ENCODE measurements around the gene CFAP99.

Gene CFAP99

GRCh38 chr4:2390784-2391421, 27.9 kb upstream of the CFAP99 start:
- no peaks in the 10 kb centered on the region for H3K79me2 ChIP-seq (ENCODE audit: insufficient read depth, low read length)
- H3K9ac ChIP-seq (ENCODE audit: low read depth, low read length, poor library complexity, severe bottlenecking): no peak overlapping the region
- no peak overlapping the region for H3K4me2 ChIP-seq (ENCODE audit: low read depth, low read length, poor library complexity, severe bottlenecking)
- TF ChIP-seq, protein P1, sequence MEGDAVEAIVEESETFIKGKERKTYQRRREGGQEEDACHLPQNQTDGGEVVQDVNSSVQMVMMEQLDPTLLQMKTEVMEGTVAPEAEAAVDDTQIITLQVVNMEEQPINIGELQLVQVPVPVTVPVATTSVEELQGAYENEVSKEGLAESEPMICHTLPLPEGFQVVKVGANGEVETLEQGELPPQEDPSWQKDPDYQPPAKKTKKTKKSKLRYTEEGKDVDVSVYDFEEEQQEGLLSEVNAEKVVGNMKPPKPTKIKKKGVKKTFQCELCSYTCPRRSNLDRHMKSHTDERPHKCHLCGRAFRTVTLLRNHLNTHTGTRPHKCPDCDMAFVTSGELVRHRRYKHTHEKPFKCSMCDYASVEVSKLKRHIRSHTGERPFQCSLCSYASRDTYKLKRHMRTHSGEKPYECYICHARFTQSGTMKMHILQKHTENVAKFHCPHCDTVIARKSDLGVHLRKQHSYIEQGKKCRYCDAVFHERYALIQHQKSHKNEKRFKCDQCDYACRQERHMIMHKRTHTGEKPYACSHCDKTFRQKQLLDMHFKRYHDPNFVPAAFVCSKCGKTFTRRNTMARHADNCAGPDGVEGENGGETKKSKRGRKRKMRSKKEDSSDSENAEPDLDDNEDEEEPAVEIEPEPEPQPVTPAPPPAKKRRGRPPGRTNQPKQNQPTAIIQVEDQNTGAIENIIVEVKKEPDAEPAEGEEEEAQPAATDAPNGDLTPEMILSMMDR (conservative IDR thresholded peaks at IDR 0.05; ENCODE audit: low read length): no peak
- TF ChIP-seq EZH2phosphoT487 (IDR thresholded peaks at IDR 0.05; ENCODE audit: borderline replicate concordance): no peak
- no peak overlapping the region for H3K4me3 ChIP-seq (ENCODE audit: low read length, poor library complexity, severe bottlenecking)
- H3K9me3 ChIP-seq (ENCODE audit: insufficient read depth, low read depth, low read length): no peaks in the 10 kb centered on the region
- H4K20me1 ChIP-seq (ENCODE audit: insufficient read depth, low read length, poor library complexity, severe bottlenecking): no peaks in the 10 kb centered on the region
- no peak overlapping the region for H2AFZ ChIP-seq (ENCODE audit: low read length)
- no peaks in the 10 kb centered on the region for H3K9me2 ChIP-seq (replicated peaks; ENCODE audit: low read depth, low read length)
- H3F3A ChIP-seq (ENCODE audit: low read depth): no peaks in the 10 kb centered on the region
- no peaks in the 10 kb centered on the region for H3K36me3 ChIP-seq (ENCODE audit: insufficient read depth, low read length)
- peaks cover 22% of the 10 kb centered on the region for H3K4me1 ChIP-seq (ENCODE audit: insufficient read depth, low read length, poor library complexity, severe bottlenecking)
- no peaks in the 10 kb centered on the region for H3K27me3 ChIP-seq (ENCODE audit: insufficient read depth, low read length, poor library complexity, severe bottlenecking)

GRCh38 chr4:2393353-2394270, 25.1 kb upstream of the CFAP99 start:
- Histone ChIP-seq H3K36me3 (ENCODE audit: insufficient read depth, low read length) (no peaks in the 10 kb centered on the region), H3K9me3 (ENCODE audit: insufficient read depth, low read depth, low read length) (no peaks in the 10 kb centered on the region), H3K79me2 (ENCODE audit: insufficient read depth, low read length) (no peaks in the 10 kb centered on the region), H3K9ac (ENCODE audit: low read depth, low read length, poor library complexity, severe bottlenecking) (no peak overlapping the region), H2AFZ (ENCODE audit: low read length) (no peak overlapping the region), H3F3A (ENCODE audit: low read depth) (no peaks in the 10 kb centered on the region), H3K4me3 (ENCODE audit: low read length, poor library complexity, severe bottlenecking) (no peak overlapping the region), H4K20me1 (ENCODE audit: insufficient read depth, low read length, poor library complexity, severe bottlenecking) (no peaks in the 10 kb centered on the region), H3K4me2 (ENCODE audit: low read depth, low read length, poor library complexity, severe bottlenecking) (no peak overlapping the region), H3K27me3 (ENCODE audit: insufficient read depth, low read length, poor library complexity, severe bottlenecking) (no peaks in the 10 kb centered on the region), H3K4me1 (ENCODE audit: insufficient read depth, low read length, poor library complexity, severe bottlenecking) (peaks cover 16% of the 10 kb centered on the region), H3K9me2 (replicated peaks; ENCODE audit: low read depth, low read length) (no peaks in the 10 kb centered on the region)
- TF ChIP-seq, protein P1 (conservative IDR thresholded peaks at IDR 0.05; ENCODE audit: low read length): no peak
- TF ChIP-seq EZH2phosphoT487 (IDR thresholded peaks at IDR 0.05; ENCODE audit: borderline replicate concordance): no peak

- Histone ChIP-seq H4K20me1 (ENCODE audit: insufficient read depth, low read length, poor library complexity, severe bottlenecking) (no peaks in the 10 kb centered on the region), H3K4me3 (ENCODE audit: low read length, poor library complexity, severe bottlenecking) (no peak overlapping the region), H3F3A (ENCODE audit: low read depth) (no peaks in the 10 kb centered on the region), H3K9me3 (ENCODE audit: insufficient read depth, low read depth, low read length) (no peaks in the 10 kb centered on the region), H3K9ac (ENCODE audit: low read depth, low read length, poor library complexity, severe bottlenecking) (no peak overlapping the region), H3K9me2 (replicated peaks; ENCODE audit: low read depth, low read length) (no peaks in the 10 kb centered on the region), H3K4me2 (ENCODE audit: low read depth, low read length, poor library complexity, severe bottlenecking) (no peak overlapping the region), H2AFZ (ENCODE audit: low read length) (no peak overlapping the region), H3K79me2 (ENCODE audit: insufficient read depth, low read length) (no peaks in the 10 kb centered on the region), H3K36me3 (ENCODE audit: insufficient read depth, low read length) (no peaks in the 10 kb centered on the region), H3K4me1 (ENCODE audit: insufficient read depth, low read length, poor library complexity, severe bottlenecking) (peaks cover 8% of the 10 kb centered on the region), H3K27me3 (ENCODE audit: insufficient read depth, low read length, poor library complexity, severe bottlenecking) (no peaks in the 10 kb centered on the region)
- TF ChIP-seq EZH2phosphoT487 (IDR thresholded peaks at IDR 0.05; ENCODE audit: borderline replicate concordance): no peak
- TF ChIP-seq, protein P1 (conservative IDR thresholded peaks at IDR 0.05; ENCODE audit: low read length): no peak
Observed at GRCh38 chr4:2394528-2394927, 24.2 kb upstream of the CFAP99 start.
